Activated T-cell treated with anti-CD3 and anti-CD28 coated beads, Interleukin-2, amount 50 U/mL, for 48 hours (primary cell): ENCODE measurements around the gene VWA2.

Experiments
- DNase-seq, 2 experiments: peaks; one replicate each; pipeline ENCODE4 v3.0.0-alpha.2; 2020

VWA2 gene

GRCh38 chr10:114246679-114247305 lies 7.7 kb downstream of the VWA2 start:
- no peak for DNase-seq

- DNase-seq: no peak
Measured at GRCh38 chr10:114250236-114250635, 11.2 kb downstream of the VWA2 start.

GRCh38 chr10:114250716-114251115 lies 11.7 kb downstream of the VWA2 start:
- DNase-seq: no peak

- DNase-seq: no peak
Measured at GRCh38 chr10:114252092-114252491, 13.0 kb downstream of the VWA2 start.

- DNase-seq: no peak
Measured at GRCh38 chr10:114252883-114253282, 13.8 kb downstream of the VWA2 start.

- DNase-seq: no peak
Measured at GRCh38 chr10:114255227-114255626, 16.2 kb downstream of the VWA2 start.

GRCh38 chr10:114256008-114256765 lies 17.1 kb downstream of the VWA2 start:
- DNase-seq: no peak

GRCh38 chr10:114256822-114257221 lies 17.8 kb downstream of the VWA2 start:
- no peak for DNase-seq

GRCh38 chr10:114257498-114257897 lies 18.4 kb downstream of the VWA2 start:
- DNase-seq: no peak

- no peak for DNase-seq
Measured at GRCh38 chr10:114258274-114258840, 19.3 kb downstream of the VWA2 start.

GRCh38 chr10:114259824-114260223 lies 20.8 kb downstream of the VWA2 start:
- no peak for DNase-seq

GRCh38 chr10:114260366-114260765 lies 21.3 kb downstream of the VWA2 start:
- DNase-seq: no peak

GRCh38 chr10:114261076-114261475 lies 22.0 kb downstream of the VWA2 start:
- no peak for DNase-seq

- no peak for DNase-seq
Measured at GRCh38 chr10:114262496-114262895, 23.4 kb downstream of the VWA2 start.

- DNase-seq: no peak
Measured at GRCh38 chr10:114265392-114266053, 26.5 kb downstream of the VWA2 start.

- no peak for DNase-seq
Measured at GRCh38 chr10:114266521-114266920, 27.5 kb downstream of the VWA2 start.

GRCh38 chr10:114271075-114271778 lies 32.2 kb downstream of the VWA2 start:
- DNase-seq: no peak

GRCh38 chr10:114271779-114272167 lies 32.7 kb downstream of the VWA2 start:
- DNase-seq: no peak

- DNase-seq: no peak
Measured at GRCh38 chr10:114272696-114273095, 33.6 kb downstream of the VWA2 start.

GRCh38 chr10:114273910-114274309 lies 34.9 kb downstream of the VWA2 start:
- no peak for DNase-seq

GRCh38 chr10:114274616-114275453 lies 35.8 kb downstream of the VWA2 start:
- no peak for DNase-seq

GRCh38 chr10:114276066-114276465 lies 37.0 kb downstream of the VWA2 start:
- DNase-seq: no peak
